Omental fat pad (tissue), 4 donors: ENCODE results near the gene CYTH2. TPM values are rescaled to one million over a fixed set of nuclear protein-coding genes. Genes with fewer than 3 reads are reported as not detected.

Experiments used
- ATAC-seq: fragments of 150-250 bp; one replicate; pipeline ENCODE4 v1.9.1; 2016; ENCODE audit warnings: mild to moderate bottlenecking, moderate library complexity; ENCODE audit not compliant: low FRiP score
- DNase-seq: peaks from one replicate; pipeline ENCODE4 v3.0.0-alpha.2; 2019; ENCODE audit warnings: low spot score
- total RNA-seq, 4 donors: library from RNA; depleted of rRNA; stranded (reverse); fragments of >200 nt; gene quantifications; one replicate each; pipeline ENCODE4 v1.1.0, GENCODE V29; 2016
- TF ChIP-seq, protein P1 (sequence below), 3 donors: fragments of 450-650 bp; IDR thresholded peaks; one replicate each; pipeline ENCODE4 v1.5.1; 2016 to 2017; ENCODE audit warnings: antibody characterized with exemption in 3 of 3, mild to moderate bottlenecking in 3 of 3, moderate library complexity in 2 of 3

CYTH2 gene
- total RNA-seq, 4 donors from 2014 or later: 19.2 to 49.7 (median 26.8) TPM

DNA sequence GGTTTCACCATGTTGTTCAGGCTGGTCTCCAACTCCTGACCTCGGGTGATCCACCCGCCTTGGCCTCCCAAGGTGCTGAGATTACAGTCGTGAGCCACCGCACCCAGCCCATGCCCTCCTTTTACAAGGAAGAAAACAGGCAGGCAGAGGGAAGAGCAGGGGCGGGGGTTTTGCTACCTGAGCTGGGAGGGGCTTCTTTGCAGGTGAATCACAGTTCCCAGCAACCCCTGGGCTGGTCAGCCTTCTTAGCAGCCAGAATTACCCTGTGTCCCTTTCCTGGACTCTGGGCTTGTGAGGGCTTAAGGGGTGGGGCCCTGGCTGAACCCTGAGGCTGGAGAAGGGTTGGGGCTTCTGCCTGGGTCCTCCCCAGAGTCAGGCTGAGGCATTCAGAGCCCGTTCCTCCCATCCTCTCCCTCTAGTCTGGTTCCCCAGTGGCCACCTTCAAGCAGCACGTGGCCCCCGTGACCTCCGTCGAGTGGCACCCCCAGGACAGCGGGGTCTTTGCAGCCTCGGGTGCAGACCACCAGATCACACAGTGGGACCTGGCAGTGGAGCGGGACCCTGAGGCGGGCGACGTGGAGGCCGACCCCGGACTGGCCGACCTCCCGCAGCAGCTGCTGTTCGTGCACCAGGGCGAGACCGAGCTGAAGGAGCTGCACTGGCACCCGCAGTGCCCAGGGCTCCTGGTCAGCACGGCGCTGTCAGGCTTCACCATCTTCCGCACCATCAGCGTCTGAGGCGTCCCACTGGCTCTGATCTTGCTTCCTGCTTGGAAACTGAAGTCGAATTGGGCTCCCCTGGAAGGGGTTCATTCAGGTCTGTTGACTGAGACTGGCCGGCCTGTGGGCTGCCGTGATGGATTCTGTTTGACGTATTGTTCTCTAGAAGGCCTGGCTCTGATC is 16.6 kb upstream of the CYTH2 start:
- TF ChIP-seq, protein P1, sequence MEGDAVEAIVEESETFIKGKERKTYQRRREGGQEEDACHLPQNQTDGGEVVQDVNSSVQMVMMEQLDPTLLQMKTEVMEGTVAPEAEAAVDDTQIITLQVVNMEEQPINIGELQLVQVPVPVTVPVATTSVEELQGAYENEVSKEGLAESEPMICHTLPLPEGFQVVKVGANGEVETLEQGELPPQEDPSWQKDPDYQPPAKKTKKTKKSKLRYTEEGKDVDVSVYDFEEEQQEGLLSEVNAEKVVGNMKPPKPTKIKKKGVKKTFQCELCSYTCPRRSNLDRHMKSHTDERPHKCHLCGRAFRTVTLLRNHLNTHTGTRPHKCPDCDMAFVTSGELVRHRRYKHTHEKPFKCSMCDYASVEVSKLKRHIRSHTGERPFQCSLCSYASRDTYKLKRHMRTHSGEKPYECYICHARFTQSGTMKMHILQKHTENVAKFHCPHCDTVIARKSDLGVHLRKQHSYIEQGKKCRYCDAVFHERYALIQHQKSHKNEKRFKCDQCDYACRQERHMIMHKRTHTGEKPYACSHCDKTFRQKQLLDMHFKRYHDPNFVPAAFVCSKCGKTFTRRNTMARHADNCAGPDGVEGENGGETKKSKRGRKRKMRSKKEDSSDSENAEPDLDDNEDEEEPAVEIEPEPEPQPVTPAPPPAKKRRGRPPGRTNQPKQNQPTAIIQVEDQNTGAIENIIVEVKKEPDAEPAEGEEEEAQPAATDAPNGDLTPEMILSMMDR (IDR thresholded peaks at IDR 0.05): no peak
- ATAC-seq: no peak
- no peak for DNase-seq

DNA sequence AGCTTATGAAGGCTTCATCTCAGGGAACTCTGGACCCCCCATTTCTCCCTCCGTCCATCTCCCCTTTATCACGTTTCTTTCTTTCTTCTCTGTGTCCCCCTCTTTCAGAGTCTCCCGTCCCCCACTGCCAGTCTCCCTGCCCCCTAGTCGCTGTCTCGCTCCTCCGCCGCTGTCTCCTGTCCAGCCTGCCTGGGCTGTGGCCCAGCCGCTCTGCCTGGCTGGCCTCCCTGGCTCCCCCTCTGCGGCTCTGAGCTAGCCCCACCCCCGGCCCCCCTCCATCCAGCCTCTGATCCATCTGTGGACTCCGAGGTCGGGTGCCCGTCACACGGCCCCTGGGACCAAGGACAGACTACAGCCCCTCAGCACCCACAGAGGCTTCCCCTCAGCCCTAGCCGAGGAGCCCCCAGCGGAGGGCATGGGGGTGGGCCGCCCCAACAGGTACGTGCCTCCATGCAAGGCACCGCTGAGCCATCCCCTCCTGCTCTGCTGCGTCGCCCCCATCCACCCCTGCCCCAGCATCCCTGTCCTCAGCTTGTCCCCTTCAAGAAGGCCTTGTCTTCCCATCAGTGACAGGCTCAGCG is 14.9 kb upstream of the CYTH2 start:
- TF ChIP-seq, protein P1 (IDR thresholded peaks at IDR 0.05): no peak
- DNase-seq: no peak
- no peak for ATAC-seq

DNA sequence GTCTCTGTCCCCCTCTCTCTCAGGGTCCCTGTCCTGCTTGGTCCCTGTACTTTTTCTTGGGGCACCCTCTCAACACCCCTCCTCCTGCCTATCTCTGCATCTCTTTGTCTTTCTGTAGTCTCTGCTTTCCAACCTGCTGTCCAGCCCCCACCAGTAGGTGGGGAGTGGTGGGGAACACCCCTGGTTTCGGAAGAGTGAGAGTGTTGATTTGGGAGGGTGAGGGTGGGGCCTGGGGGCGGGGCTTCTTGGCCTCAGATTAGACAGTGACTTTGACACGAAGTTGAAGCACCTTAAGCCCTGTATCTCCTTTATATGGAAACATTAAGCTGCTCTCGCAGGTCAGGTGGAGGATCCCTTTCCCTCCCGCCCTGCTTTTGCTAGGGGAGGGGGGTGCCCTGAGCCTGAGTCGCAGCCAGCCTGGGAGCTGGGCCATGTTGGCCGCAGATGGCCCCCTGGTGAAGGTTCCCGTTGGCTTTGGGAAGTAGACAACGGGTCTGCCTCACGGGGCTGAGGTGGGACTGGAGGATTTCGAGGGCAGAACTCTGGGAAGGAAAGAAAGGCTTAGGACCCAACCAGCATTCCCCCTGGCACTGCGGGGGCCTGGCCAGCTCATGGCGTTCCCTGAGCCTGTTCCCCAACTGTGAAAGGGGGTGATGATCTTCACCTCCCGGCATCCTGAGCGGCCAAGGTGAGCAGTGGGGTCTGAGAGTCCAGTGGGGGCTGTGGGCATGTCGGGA is 13.8 kb upstream of the CYTH2 start, which contains the start of gene KCNJ14:
Gene KCNJ14 (plus strand): TSS at position 404 of the 737 bp plus-strand sequence. CDS start 6,151 bp downstream, outside the sequence.
- DNase-seq: no peak
- TF ChIP-seq, protein P1 (IDR thresholded peaks at IDR 0.05): no peak
- no peak for ATAC-seq

DNA sequence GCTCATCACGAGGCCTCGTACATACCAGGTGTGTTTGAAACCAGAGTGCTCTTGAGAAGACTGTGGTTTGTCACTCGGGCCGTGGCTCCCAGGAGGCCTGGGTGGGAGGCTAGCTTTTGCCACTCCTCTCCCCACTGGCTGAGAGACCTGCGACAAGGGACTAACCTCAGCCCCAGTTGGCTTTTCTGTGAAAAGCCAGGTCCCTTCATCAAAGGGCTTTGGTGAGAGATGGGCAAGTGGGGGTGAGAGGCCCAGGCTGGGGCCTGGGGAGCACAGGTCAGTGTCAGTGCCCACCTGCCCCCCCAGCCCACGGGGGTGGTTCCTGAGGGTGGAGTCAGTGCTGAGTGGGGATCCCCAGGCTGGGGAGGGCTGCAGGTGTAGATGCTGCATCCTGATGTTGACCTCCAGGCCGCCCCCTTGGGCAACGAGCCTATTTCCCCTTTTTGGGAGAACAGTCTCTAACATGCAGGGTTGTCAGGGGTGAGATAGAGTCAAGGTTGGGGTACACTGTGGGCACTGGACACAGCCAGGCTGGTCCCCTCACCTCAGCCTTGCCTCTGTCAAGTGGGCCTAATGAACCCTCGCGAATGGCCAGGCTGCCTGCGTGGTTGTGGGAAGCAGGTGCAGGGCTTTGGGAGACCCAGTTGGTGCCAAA is 13.1 kb upstream of the CYTH2 start:
- ATAC-seq: peak; percentile 9
- TF ChIP-seq, protein P1 (IDR thresholded peaks at IDR 0.05): no peak
- DNase-seq: no peak

DNA sequence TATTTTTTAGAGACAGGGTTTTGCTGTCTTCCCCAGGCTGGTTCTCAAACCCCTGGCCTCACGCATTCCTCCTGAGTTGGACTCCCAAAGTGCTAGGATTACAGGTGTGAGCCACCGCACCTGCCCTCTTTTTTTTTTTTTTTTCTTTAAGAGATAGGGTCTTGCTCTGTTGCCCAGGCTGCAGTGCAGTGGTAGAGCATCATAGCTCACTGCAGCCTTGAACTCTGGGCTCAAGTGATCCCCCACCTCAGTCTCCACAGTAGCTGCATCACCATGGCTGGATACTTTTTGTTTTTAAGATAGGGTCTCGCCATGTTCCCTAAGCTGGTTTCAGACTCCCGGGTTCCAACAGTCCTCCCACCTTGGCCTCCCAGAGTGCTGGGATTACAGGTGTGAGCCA is 12.3 kb upstream of the CYTH2 start:
- TF ChIP-seq, protein P1 (IDR thresholded peaks at IDR 0.05): no peak
- ATAC-seq (no peak), DNase-seq (no peak)

DNA sequence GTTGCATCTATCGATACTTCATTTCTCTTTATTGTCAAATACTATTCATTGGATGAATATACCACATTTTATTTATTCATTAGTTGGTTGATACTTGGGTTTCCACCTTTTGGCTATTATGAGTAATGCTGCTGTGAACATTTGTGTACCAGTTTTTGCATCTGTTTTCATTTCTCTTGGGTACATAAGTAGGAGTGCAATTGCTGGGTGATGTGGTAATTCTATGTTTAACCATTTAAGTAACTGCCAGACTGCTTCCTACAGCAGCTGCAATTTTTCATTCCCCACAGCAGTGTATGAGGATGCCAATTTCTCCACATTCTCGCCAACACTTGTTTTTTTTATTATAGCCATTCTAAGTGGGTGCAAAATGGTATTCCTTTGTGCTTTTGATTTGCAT is 11.2 kb upstream of the CYTH2 start:
- TF ChIP-seq, protein P1 (IDR thresholded peaks at IDR 0.05): no peak
- DNase-seq (no peak), ATAC-seq (no peak)
